Kidney epithelial cell (primary cell): Measurements from ENCODE around the gene PAPOLG. TPM values are rescaled to one million over a fixed set of nuclear protein-coding genes. Genes with fewer than 3 reads are reported as not detected.

ENCODE experiments used
- DNase-seq: peaks from one replicate; pipeline ENCODE4 v3.0.0-alpha.2; 2010; ENCODE audit warnings: low read depth
- H3K27me3 ChIP-seq: 2 replicates; pipeline ENCODE4 v1.6.0; 2011; ENCODE audit warnings: low read length; ENCODE audit not compliant: control insufficient read depth, insufficient read depth
- H3K36me3 ChIP-seq: 2 replicates; pipeline ENCODE4 v1.5.1; 2011; ENCODE audit warnings: low read length; ENCODE audit not compliant: control insufficient read depth, insufficient read depth
- H3K4me3 ChIP-seq: 2 replicates; pipeline ENCODE4 v1.5.1; 2011; ENCODE audit warnings: low read depth, mild to moderate bottlenecking, control low read depth, low read length
- CTCF ChIP-seq: IDR thresholded peaks from 2 replicates; pipeline ENCODE4 v1.5.1; 2011; ENCODE audit warnings: mild to moderate bottlenecking, moderate library complexity, low read length, control low read depth, inconsistent platforms; ENCODE audit not compliant: insufficient read depth, poor library complexity, severe bottlenecking
- total RNA-seq: library from RNA; depleted of rRNA; stranded (reverse); fragments of >200 nt; gene quantifications from 2 replicates; pipeline ENCODE4 v1.2.3, GENCODE V29; 2015

The PAPOLG gene
- 15.1 and 16.0 TPM in 2 replicates for total RNA-seq

- peaks cover 2% of the 10 kb centered on the region for H3K36me3 ChIP-seq
- no peak for TF ChIP-seq CTCF
- DNase-seq: peak; percentile 59
- H3K4me3 ChIP-seq: peak within 1 kb of the TSS; percentile 88
- no peaks in the 10 kb centered on the region for H3K27me3 ChIP-seq
Observed at GRCh38 chr2:60756097-60757087, at the start of gene PAPOLG. Gene PAPOLG (plus strand): TSS chr2:60756268. CDS start chr2:60756479, 211 bp downstream.

- H3K36me3 ChIP-seq: no peaks in the 10 kb centered on the region
- DNase-seq: no peak
- peak; percentile 58 for TF ChIP-seq CTCF
- H3K27me3 ChIP-seq: no peaks in the 10 kb centered on the region
- no peak overlapping the region for H3K4me3 ChIP-seq
Observed at GRCh38 chr2:60707750-60708371, 48.2 kb upstream of the PAPOLG start.

- H3K27me3 ChIP-seq: no peaks in the 10 kb centered on the region
- H3K36me3 ChIP-seq: no peaks in the 10 kb centered on the region
- no peak for DNase-seq
- H3K4me3 ChIP-seq: no peak overlapping the region
- TF ChIP-seq CTCF: no peak
Observed at GRCh38 chr2:60708630-60709320, 47.3 kb upstream of the PAPOLG start.

- H3K27me3 ChIP-seq: no peaks in the 10 kb centered on the region
- TF ChIP-seq CTCF: no peak
Observed at GRCh38 chr2:60710707-60711106, 45.4 kb upstream of the PAPOLG start.

GRCh38 chr2:60715561-60715960 lies 40.5 kb upstream of the PAPOLG start:
- Histone ChIP-seq H3K4me3 (no peak overlapping the region), H3K36me3 (no peaks in the 10 kb centered on the region), H3K27me3 (no peaks in the 10 kb centered on the region)
- DNase-seq: no peak
- no peak for TF ChIP-seq CTCF

More at GRCh38 chr2:60710707-60711106, 45.4 kb upstream of the PAPOLG start:
- H3K4me3 ChIP-seq: no peak overlapping the region
- no peaks in the 10 kb centered on the region for H3K36me3 ChIP-seq
- DNase-seq: no peak
